Immature natural killer cell (primary cell): ENCODE measurements around the gene HAUS6. TPM values are rescaled to one million over a fixed set of nuclear protein-coding genes. Genes with fewer than 3 reads are reported as not detected.
A peak's percentile ranks its signal among the peaks of the same experiment; 100 is the strongest.
"Not testable (repeated sequence)": the region's sequence is repeated elsewhere in the genome, so short reads cannot be mapped to it uniquely, and the experiment has no call there.

ENCODE experiments used
- DNase-seq, 3 donors: peaks; one replicate each; pipeline ENCODE4 v3.0.0; 2022; ENCODE audit warnings: mixed read lengths in 1 of 3
- H3K27ac Mint-ChIP-seq, 6 donors: one replicate each; pipeline ENCODE4 v1.8.0; 2020; ENCODE audit warnings: mixed read lengths in 6 of 6, mild to moderate bottlenecking in 5 of 6, inconsistent platforms in 4 of 6, moderate library complexity in 3 of 6
- H3K27me3 Mint-ChIP-seq, 3 donors: one replicate each; pipeline ENCODE4 v1.8.0; 2020 to 2021; ENCODE audit warnings: low read depth in 3 of 3, mild to moderate bottlenecking in 3 of 3, mixed read lengths in 3 of 3, moderate library complexity in 3 of 3, inconsistent platforms in 1 of 3
- H3K36me3 Mint-ChIP-seq, 3 donors: one replicate each; pipeline ENCODE4 v1.8.0; 2020; ENCODE audit warnings: mixed read lengths in 3 of 3, inconsistent platforms in 2 of 3, mild to moderate bottlenecking in 2 of 3
- H3K4me1 Mint-ChIP-seq, 2 donors: one replicate each; pipeline ENCODE4 v1.8.0; 2020; ENCODE audit warnings: inconsistent platforms in 2 of 2, mild to moderate bottlenecking in 2 of 2, mixed read lengths in 2 of 2, moderate library complexity in 1 of 2
- H3K4me3 Mint-ChIP-seq, 5 donors: one replicate each; pipeline ENCODE4 v1.8.0; 2020; ENCODE audit warnings: mild to moderate bottlenecking in 5 of 5, mixed read lengths in 5 of 5, inconsistent platforms in 3 of 5, moderate library complexity in 3 of 5
- H3K9me3 Mint-ChIP-seq, 6 donors: one replicate each; pipeline ENCODE4 v1.8.0; 2020; ENCODE audit warnings: mild to moderate bottlenecking in 6 of 6, mixed read lengths in 6 of 6, inconsistent platforms in 4 of 6, moderate library complexity in 3 of 6
- polyA plus RNA-seq, 3 donors: library from polyadenylated mRNA; unstranded; fragments of 300-500 nt; fragmentation: Illumina TruSeq; gene quantifications; one replicate each; pipeline ENCODE4 v1.2.3, GENCODE V29; 2021

HAUS6 gene
- polyA plus RNA-seq, 3 donors from 2014 or later: 3.5 to 6.8 (median 6.4) TPM

DNA sequence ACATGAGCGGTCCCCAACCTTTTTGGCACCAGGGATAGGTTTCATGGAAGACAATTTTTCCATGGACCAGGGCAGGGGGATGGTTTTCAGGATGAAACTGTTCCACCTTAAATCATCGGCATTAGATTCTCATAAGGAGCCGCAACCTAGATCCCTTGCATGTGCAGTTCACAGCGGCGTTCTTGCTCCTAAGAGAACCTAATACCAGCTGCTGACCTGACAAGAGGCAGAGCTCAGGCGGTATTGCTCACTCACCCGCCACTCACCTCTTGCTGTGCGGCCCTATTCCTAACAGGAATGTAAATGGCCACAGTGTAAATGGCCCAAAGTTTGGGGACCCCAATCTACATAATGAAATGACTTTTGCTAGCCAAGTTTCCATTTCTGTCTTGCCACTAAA, 27.7 kb upstream of the HAUS6 start:
- H3K4me1 Mint-ChIP-seq: peaks cover 39% of the 10 kb centered on the region in 2 donors
- H3K9me3 Mint-ChIP-seq: no peaks in the 10 kb centered on the region
- H3K36me3 Mint-ChIP-seq: no peaks in the 10 kb centered on the region
- peak overlapping the region; percentile 64 to 93 (median 90) for H3K27ac Mint-ChIP-seq
- no peak for DNase-seq
- peak overlapping the region in 3 of 5 donors; percentile 88 to 95 (median 94) for H3K4me3 Mint-ChIP-seq
- H3K27me3 Mint-ChIP-seq: peaks cover 3 to 17% (median 16%) of the 10 kb centered on the region in 3 donors

DNA sequence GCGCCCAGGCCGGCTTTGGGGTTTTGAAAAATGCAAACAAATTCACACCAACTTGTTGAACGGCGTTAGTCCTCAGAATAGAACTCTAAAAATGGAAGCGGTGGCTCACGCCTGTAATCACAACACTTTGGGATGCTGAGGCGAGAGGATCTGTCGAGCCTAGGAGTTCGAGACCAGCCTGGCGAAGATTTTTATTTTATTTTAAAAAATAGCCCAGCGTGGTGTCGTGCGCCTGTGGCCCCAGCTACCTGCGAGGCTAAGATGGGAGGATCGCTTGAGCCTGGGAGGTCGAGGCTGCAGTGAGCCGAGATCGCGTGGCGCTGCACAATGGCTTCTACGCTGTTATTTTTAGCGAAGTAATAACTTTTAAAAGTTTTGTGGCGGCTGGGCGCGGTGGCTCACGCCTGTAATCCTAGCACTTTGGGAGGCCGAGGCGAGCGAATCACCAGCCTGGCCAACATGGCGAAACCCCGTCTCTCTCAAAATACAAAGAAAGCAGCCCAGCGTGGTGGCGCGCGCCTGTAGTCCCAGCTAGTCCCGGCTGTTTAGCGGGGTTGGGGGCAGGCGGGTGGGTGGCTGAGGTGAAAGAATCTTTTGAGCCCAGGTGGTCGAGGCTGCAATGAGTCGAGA, 25.3 kb upstream of the HAUS6 start:
- peak; percentile 26 to 53 (median 30) for DNase-seq
- H3K36me3 Mint-ChIP-seq: peaks cover 0 to 1% (median 0%) of the 10 kb centered on the region in 3 donors
- H3K9me3 Mint-ChIP-seq: no peaks in the 10 kb centered on the region
- peak overlapping the region; percentile 90 to 96 (median 92) for H3K27ac Mint-ChIP-seq
- peak overlapping the region; percentile 88 to 95 (median 92) for H3K4me3 Mint-ChIP-seq
- peaks cover 3 to 17% (median 16%) of the 10 kb centered on the region in 3 donors for H3K27me3 Mint-ChIP-seq
- H3K4me1 Mint-ChIP-seq: peaks cover 51 to 54% of the 10 kb centered on the region in 2 donors

DNA sequence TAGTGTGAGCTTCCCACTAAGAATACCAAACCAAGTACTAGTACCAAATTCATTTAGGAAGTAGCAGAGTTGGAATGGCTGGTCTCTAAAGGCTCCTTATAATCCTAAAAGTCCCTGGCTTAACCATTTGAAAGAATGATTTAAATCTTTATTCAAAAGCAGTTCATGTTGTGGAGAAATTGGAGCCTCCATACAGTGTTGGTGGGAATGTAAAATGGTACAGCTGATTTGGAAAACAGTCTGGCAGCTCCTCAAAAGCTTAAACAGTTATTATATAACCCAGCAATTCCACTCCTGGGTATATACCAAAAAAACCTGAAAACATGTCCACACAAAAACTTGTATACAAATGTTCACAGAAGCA, 21.7 kb upstream of the HAUS6 start:
- DNase-seq: no peak
- peak overlapping the region; percentile 5 to 69 (median 64) for H3K27ac Mint-ChIP-seq
- peaks cover 39 to 40% of the 10 kb centered on the region in 2 donors for H3K4me1 Mint-ChIP-seq
- H3K4me3 Mint-ChIP-seq: peak overlapping the region in 1 of 5 donors; percentile 11
- peaks cover 6 to 24% (median 17%) of the 10 kb centered on the region in 3 donors for H3K36me3 Mint-ChIP-seq
- no peaks in the 10 kb centered on the region for H3K9me3 Mint-ChIP-seq
- peaks cover 3 to 11% (median 8%) of the 10 kb centered on the region in 3 donors for H3K27me3 Mint-ChIP-seq

DNA sequence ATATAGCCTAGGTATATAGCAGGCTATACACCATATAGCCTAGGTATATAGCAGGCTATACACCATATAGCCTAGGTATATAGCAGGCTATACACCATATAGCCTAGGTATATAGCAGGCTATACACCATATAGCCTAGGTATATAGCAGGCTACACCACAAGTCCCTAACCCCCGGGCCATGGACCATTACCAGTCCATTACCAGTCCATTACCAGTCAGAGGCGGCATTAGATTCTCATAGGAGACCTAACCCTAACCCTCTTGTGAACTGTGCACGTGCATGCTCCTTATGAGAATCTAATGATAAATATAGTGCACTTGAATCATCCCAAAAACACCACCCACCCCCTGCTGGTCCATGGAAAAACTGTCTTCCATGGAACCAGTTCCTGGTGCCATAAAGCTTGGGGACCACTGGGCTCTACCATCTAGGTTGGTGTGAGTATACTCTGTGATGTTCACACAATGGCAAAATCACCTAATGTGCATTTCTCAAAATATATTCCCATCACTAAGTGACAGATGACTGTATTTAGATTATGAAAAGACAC, 19.9 kb upstream of the HAUS6 start:
- Mint-ChIP-seq H3K36me3 (peaks cover 21 to 39% (median 21%) of the 10 kb centered on the region in 3 donors), H3K9me3 (no peaks in the 10 kb centered on the region), H3K4me3 (no peak overlapping the region), H3K4me1 (peaks cover 25% of the 10 kb centered on the region in 2 donors), H3K27ac (no peak overlapping the region), H3K27me3 (peaks cover 3 to 9% (median 5%) of the 10 kb centered on the region in 3 donors)
- DNase-seq: no peak

DNA sequence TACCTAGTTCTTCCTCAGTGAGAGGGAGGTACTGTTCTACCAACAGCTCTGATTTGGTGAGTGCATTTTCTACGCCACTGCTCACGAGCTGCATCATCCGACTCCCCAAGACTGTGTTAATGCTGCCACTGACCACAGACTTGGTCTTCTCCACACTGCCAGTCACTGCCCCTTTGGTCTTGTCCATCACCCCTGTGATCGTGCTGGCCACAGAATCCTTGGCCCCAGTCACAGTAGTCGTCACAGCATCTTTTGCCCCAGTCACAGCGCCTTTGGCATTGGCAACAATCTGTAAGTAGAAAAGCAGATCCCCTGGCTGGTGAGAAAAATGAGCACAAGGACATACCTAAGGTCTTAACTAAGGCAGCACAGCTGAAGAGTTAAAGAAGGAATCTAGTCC, 18.2 kb upstream of the HAUS6 start:
- no peak overlapping the region for H3K4me3 Mint-ChIP-seq

DNA sequence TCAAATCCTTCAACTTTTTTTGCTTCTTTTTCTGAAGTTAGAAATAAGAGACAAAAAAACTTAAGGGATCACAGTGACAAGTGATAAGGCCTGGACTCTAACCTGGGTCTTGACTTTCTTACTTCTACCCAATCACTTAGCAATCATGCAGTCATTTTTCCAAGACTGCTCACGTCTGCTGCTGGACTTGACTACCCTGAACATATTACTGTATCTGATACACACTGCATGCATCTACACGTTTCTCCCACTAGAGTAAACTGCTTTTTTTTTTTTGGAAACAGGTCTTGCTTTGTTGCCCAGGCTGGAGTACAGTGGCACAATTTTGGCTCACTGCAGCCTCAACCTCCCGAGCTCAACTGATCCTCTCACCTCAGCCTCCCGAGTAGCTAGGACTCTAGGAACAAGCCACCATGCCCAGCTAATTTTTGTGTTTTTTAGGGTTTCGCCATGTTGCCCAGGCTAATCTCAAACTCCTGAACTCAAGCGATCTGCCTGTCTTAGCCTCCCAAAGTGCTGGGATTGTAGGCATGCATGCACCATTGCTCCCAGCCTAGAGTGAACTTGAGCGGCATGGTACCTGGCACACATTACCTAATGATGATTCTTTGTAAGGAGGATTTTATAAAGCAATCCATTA, 17.2 kb upstream of the HAUS6 start:
- peaks cover 11 to 13% of the 10 kb centered on the region in 2 donors for H3K4me1 Mint-ChIP-seq
- H3K27ac Mint-ChIP-seq: peak overlapping the region in 1 of 6 donors; percentile 40
- DNase-seq: no peak
- peaks cover 26 to 59% (median 32%) of the 10 kb centered on the region in 3 donors for H3K36me3 Mint-ChIP-seq
- no peak overlapping the region for H3K4me3 Mint-ChIP-seq
- peaks cover 0 to 3% (median 2%) of the 10 kb centered on the region in 3 donors for H3K27me3 Mint-ChIP-seq
- H3K9me3 Mint-ChIP-seq: no peaks in the 10 kb centered on the region

More for the DNA sequence above, 18.2 kb upstream of the HAUS6 start:
- no peak overlapping the region for H3K27ac Mint-ChIP-seq
- peaks cover 21 to 53% (median 26%) of the 10 kb centered on the region in 3 donors for H3K36me3 Mint-ChIP-seq
- DNase-seq: no peak
- peaks cover 14 to 17% of the 10 kb centered on the region in 2 donors for H3K4me1 Mint-ChIP-seq
- H3K9me3 Mint-ChIP-seq: no peaks in the 10 kb centered on the region
- peaks cover 0 to 3% (median 2%) of the 10 kb centered on the region in 3 donors for H3K27me3 Mint-ChIP-seq

DNA sequence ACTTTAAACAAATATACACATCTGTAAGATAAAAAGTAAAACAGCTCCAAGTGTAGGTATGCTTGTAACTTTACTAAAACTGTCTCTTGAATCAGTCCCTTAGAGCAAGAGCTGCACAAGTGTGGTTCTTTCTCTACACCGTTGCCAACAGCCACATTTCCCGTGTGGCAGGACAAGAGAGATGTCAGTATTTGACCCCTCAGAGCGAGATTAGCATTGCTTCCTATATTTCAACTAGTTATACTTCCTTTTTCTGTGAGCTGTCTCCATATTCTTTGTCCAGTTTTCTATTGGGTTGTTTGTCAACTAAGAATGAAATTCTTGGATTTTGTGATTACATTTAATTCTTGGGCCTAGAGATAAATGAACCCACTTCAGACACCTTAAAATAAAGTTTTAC, 16.5 kb upstream of the HAUS6 start:
- Mint-ChIP-seq H3K4me3 (no peak overlapping the region), H3K27me3 (peaks cover 0 to 3% (median 2%) of the 10 kb centered on the region in 3 donors), H3K27ac (no peak overlapping the region), H3K9me3 (no peaks in the 10 kb centered on the region), H3K4me1 (peaks cover 4 to 6% of the 10 kb centered on the region in 2 donors), H3K36me3 (peaks cover 29 to 59% (median 32%) of the 10 kb centered on the region in 3 donors)
- DNase-seq: no peak

DNA sequence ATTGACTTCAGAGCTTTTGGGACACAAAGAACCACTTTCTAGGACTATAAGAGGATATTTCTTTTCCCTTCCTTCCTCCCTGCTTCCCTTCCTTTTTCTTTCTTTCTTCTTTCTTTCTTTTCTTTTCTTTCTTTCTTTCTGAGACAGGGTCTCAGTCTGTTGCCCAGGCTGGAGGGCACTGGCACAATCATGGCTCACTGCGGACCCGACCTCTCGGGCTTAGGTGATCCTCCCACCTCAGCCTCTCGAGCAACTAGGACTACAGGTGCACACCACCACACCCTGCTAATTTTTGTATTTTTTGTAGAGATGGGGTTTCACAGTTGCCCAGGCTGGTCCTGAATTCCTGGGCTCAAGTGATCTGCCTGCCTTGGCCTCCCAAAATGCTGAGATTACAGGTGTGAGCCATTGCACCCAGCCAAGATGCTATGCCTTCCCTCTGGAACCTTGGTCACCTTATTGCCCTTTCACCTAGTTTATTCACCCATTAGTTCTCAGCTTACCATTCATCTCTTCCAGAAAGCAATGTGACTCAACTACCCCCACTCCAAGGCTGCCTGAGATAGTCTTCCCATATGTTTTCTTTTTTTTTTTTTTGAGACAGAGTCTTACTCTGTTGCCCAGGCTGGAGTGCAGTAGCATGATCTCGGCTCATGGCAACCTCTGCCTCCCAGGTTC, 14.5 kb upstream of the HAUS6 start:
- H3K4me1 Mint-ChIP-seq: no peaks in the 10 kb centered on the region
- H3K36me3 Mint-ChIP-seq: peaks cover 29 to 51% (median 32%) of the 10 kb centered on the region in 3 donors
- no peak for DNase-seq
- H3K4me3 Mint-ChIP-seq: no peak overlapping the region
- H3K27me3 Mint-ChIP-seq: peaks cover 0 to 3% (median 2%) of the 10 kb centered on the region in 3 donors
- H3K27ac Mint-ChIP-seq: peak overlapping the region in 2 of 6 donors; percentile 3 to 25
- no peaks in the 10 kb centered on the region for H3K9me3 Mint-ChIP-seq

DNA sequence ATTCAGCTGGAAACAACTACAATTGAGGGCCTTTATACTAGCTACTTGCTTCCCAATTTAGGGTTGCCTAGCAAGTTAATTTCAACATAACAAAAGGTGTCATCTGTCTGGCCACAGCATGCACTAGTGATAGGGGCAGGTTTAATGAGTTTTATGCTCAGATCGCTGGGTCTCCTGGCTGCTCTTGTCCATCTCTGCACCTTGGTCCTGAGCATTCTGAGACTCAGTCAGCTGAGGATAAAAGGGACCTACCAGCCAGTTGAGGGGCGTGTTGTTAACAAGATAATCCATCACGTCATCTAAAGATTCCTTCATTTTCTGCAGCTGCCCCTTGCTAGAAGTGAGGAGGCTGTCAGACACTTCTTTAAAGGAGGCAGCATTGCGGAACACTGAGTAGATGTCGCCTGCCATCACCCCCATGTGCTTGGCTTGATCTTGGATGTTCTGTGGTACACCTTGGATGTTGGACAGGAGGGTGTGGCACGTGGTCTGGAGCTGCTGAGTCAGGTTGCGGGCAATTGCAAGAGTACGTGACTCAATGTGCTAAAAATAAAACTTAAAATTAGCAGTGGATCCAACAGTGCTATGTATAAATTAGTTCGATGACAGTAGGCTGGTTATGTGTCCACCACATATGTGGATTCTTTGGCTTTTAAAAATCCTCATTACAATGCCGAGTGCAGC, 13.5 kb upstream of the HAUS6 start:
- H3K9me3 Mint-ChIP-seq: no peaks in the 10 kb centered on the region
- H3K27ac Mint-ChIP-seq: peak overlapping the region in 1 of 6 donors; percentile 6
- H3K4me3 Mint-ChIP-seq: no peak overlapping the region
- H3K36me3 Mint-ChIP-seq: peaks cover 29 to 51% (median 32%) of the 10 kb centered on the region in 3 donors
- DNase-seq: no peak
- H3K27me3 Mint-ChIP-seq: peaks cover 0 to 3% (median 2%) of the 10 kb centered on the region in 3 donors
- H3K4me1 Mint-ChIP-seq: no peaks in the 10 kb centered on the region

DNA sequence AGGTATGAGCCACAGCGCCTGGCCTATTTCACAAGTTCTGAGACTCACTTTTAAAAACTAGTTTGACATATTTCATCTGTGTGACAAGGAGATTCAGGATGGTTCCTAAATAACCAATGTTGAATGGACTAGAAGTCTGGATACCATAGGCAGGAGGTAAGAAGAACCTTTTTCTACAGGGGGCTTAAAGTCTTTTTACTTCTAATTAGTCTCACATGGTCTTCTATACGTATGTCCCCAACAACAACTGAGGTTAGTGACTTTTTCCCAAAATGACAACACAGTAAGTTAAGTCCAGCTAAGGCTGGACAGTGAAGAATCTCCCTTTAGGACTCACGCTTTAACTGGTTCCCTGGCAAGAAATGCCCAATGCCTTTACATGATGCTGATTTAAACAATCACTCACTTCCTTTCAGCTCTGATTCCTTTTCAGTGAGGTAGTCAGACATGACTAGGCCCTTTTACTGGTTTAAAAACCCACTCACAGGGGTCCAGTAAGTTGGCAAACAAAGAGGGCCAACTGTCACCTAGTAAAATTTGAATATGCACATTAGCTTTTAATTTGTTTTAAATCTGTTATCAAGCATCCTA, 12.1 kb upstream of the HAUS6 start:
- no peaks in the 10 kb centered on the region for H3K9me3 Mint-ChIP-seq
- no peak for DNase-seq
- H3K27me3 Mint-ChIP-seq: peaks cover 0 to 2% (median 0%) of the 10 kb centered on the region in 3 donors
- no peak overlapping the region for H3K4me3 Mint-ChIP-seq
- H3K36me3 Mint-ChIP-seq: peaks cover 16 to 38% (median 30%) of the 10 kb centered on the region in 3 donors
- H3K27ac Mint-ChIP-seq: no peak overlapping the region
- no peaks in the 10 kb centered on the region for H3K4me1 Mint-ChIP-seq

DNA sequence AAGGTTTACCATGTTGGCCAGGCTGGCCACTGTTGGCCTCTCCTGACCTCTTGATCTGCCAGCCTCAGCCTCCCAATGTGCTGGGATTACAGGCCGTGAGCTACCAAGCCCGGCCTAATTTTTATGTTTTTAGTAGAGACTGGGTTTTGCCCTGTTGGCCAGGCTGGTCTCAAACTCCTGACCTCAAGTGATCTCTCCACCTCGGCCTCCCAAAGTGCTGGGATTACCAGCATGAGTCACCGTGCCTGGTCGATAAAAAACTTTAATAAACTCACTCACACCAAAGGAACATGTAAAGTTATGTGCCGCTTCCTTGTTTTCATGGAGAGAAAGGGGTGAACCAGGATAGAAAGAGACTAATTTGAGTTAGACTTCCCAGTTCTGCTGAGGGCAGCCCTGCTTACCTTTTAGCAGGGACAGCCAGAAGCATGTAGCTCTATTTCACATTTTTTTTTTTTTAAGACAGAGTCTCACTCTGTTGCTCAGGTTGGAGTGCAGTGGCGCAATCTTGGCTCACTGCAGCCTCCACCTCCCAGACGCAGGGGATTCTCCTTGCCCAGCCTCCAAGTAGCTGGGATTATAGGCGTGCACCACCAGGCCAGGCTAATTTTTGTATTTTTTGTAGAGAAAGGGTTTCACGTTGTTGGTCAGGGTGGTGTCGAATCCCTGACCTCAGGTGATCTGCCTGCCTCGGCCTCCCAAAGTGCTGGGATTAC, 11.4 kb upstream of the HAUS6 start:
- Mint-ChIP-seq H3K27me3 (peaks cover 0 to 2% (median 0%) of the 10 kb centered on the region in 3 donors), H3K27ac (no peak overlapping the region), H3K4me1 (no peaks in the 10 kb centered on the region), H3K9me3 (no peaks in the 10 kb centered on the region), H3K4me3 (no peak overlapping the region), H3K36me3 (peaks cover 10 to 33% (median 23%) of the 10 kb centered on the region in 3 donors)
- no peak for DNase-seq

DNA sequence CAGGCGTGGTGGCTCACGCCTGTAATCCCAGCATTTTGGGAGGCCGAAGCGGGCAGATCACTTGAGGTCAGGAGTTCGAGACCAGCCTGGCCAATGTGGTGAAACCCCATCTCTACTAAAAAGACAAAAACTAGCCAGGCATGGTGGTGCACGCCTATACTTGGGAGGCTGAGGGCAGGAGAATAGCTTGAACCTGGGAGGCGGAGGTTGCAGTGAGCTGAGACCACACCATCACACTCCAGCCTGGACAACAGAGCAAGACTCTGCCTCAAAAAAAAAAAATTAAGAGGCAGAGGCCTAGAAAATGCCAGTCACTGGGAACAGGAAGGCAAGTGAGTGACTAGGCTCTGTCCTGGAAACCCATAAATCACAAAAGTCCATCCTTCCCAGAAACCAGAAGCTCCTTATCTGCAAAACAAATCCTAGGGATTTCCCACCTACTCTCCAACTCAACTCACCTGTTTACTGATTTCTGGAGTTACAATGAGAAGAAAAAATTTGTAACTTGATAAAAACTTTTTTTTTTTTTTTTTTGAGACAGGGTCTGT, 10.4 kb upstream of the HAUS6 start:
- H3K36me3 Mint-ChIP-seq: peaks cover 9 to 26% (median 15%) of the 10 kb centered on the region in 3 donors
- not testable (repeated sequence) for H3K4me3 Mint-ChIP-seq, H3K9me3 Mint-ChIP-seq, H3K4me1 Mint-ChIP-seq, H3K27ac Mint-ChIP-seq, H3K27me3 Mint-ChIP-seq, DNase-seq
